Stimulated activated CD4-positive, alpha-beta T cell treated with anti-CD3 and anti-CD28 coated beads, Interleukin-1b, Interleukin-23, amount 100 ng/mL, for 4 hours (primary cell): ENCODE results near the gene CORO2A.
"Not testable (repeated sequence)": the region's sequence is repeated elsewhere in the genome, so short reads cannot be mapped to it uniquely, and the experiment has no call there.

Experiments
- DNase-seq, 2 donors: peaks; one replicate each; pipeline ENCODE4 v3.0.0-alpha.2; 2020; ENCODE audit warnings: low read depth in 2 of 2

Gene CORO2A

GRCh38 chr9:98085058-98085457, 107.4 kb downstream of the CORO2A start:
- DNase-seq: no peak

GRCh38 chr9:98084396-98084795, 108.0 kb downstream of the CORO2A start:
- no peak for DNase-seq

GRCh38 chr9:98083566-98084183, 108.8 kb downstream of the CORO2A start:
- DNase-seq: no peak

GRCh38 chr9:98083061-98083501, 109.4 kb downstream of the CORO2A start:
- DNase-seq: no peak

GRCh38 chr9:98081477-98082219, 110.8 kb downstream of the CORO2A start:
- peak in 1 of 2 donors; percentile 32 for DNase-seq

GRCh38 chr9:98080780-98081179, 111.7 kb downstream of the CORO2A start:
- DNase-seq: no peak

- no peak for DNase-seq
Measured at GRCh38 chr9:98080326-98080725, 112.1 kb downstream of the CORO2A start.

- no peak for DNase-seq
Measured at GRCh38 chr9:98078895-98079294, 113.5 kb downstream of the CORO2A start.

- DNase-seq: not testable (repeated sequence)
Measured at GRCh38 chr9:98076514-98076890, 115.9 kb downstream of the CORO2A start.

GRCh38 chr9:98075332-98075805, 117.1 kb downstream of the CORO2A start:
- no peak for DNase-seq

- peak; percentile 40 to 63 for DNase-seq
Measured at GRCh38 chr9:98074115-98074990, 118.1 kb downstream of the CORO2A start.

- DNase-seq: no peak
Measured at GRCh38 chr9:98071737-98072136, 120.7 kb downstream of the CORO2A start.
